Natural killer cell (primary cell): ENCODE data around the gene ICAM3. TPM values are rescaled to one million over a fixed set of nuclear protein-coding genes. Genes with fewer than 3 reads are reported as not detected.
"Not testable (repeated sequence)": the region's sequence is repeated elsewhere in the genome, so short reads cannot be mapped to it uniquely, and the experiment has no call there.

Experiments used
- ATAC-seq, 3 donors: fragments of 150-1000 bp in 2 of 3; fragments of 200-7000 bp in 1 of 3; cut with Tn5 transposase; 1 replicate in 1 of 3; 2 replicates in 2 of 3; pipeline ENCODE4 v1.10.0; 2021; ENCODE audit warnings: mild to moderate bottlenecking in 2 of 3, moderate library complexity in 2 of 3
- DNase-seq, 2 donors: peaks; one replicate each; pipeline versions ENCODE4 v3.0.0 to v3.0.0-alpha.2; 2013 to 2021; ENCODE audit warnings: mixed read lengths in 1 of 2
- H3K27ac ChIP-seq: one replicate; pipeline ENCODE4 v1.5.1; 2013; ENCODE audit warnings: mild to moderate bottlenecking, low read length
- H3K27me3 ChIP-seq: one replicate; pipeline ENCODE4 v1.6.1; 2013; ENCODE audit warnings: low read length; ENCODE audit not compliant: control insufficient read depth, insufficient read depth
- H3K36me3 ChIP-seq: one replicate; pipeline ENCODE4 v1.6.1; 2013; ENCODE audit warnings: low read length; ENCODE audit not compliant: control insufficient read depth, insufficient read depth
- H3K4me1 ChIP-seq: one replicate; pipeline ENCODE4 v1.6.1; 2013; ENCODE audit warnings: low read length; ENCODE audit not compliant: control insufficient read depth, insufficient read depth
- H3K4me3 ChIP-seq: one replicate; pipeline ENCODE4 v1.5.1; 2013; ENCODE audit warnings: low read length
- H3K9me3 ChIP-seq: one replicate; pipeline ENCODE4 v1.6.1; 2013; ENCODE audit warnings: low read length; ENCODE audit not compliant: control insufficient read depth, insufficient read depth
- H3K27ac Mint-ChIP-seq, 2 donors: one replicate each; pipeline ENCODE4 v1.8.0; 2022; ENCODE audit warnings: mild to moderate bottlenecking in 2 of 2, mixed read lengths in 2 of 2, moderate library complexity in 1 of 2
- H3K27me3 Mint-ChIP-seq, 2 donors: one replicate each; pipeline ENCODE4 v1.8.0; 2022; ENCODE audit warnings: low read depth in 2 of 2, mixed read lengths in 2 of 2
- H3K36me3 Mint-ChIP-seq: one replicate; pipeline ENCODE4 v1.8.0; 2022; ENCODE audit warnings: mixed read lengths
- H3K4me1 Mint-ChIP-seq, 2 donors: one replicate each; pipeline ENCODE4 v1.8.0; 2022; ENCODE audit warnings: mixed read lengths in 2 of 2
- H3K4me3 Mint-ChIP-seq: one replicate; pipeline ENCODE4 v1.8.0; 2022; ENCODE audit warnings: mild to moderate bottlenecking, moderate library complexity, mixed read lengths
- H3K9me3 Mint-ChIP-seq, 2 donors: one replicate each; pipeline ENCODE4 v1.8.0; 2022; ENCODE audit warnings: mixed read lengths in 2 of 2
- CTCF ChIP-seq: fragments of 200-600 bp; IDR thresholded peaks from one replicate; pipeline ENCODE4 v1.8.0; 2022; ENCODE audit warnings: antibody characterized with exemption
- WGBS: methylation state at CpG from one replicate; pipeline ENCODE4 v1.1.7; 2013; ENCODE audit warnings: missing lambda C conversion rate; ENCODE audit not compliant: insufficient coverage; 5-methylcytosine and 5-hydroxymethylcytosine counted together
- intact Hi-C: fragments of 100-400 bp; cut with micrococcal nuclease; formaldehyde crosslinking; loops from one replicate; pipeline ENCODE4 v1.14.2; 2022
- total RNA-seq, 4 donors: library from RNA; stranded (reverse); fragments of 120-200 nt in 1 of 4; gene quantifications; one replicate each; pipeline versions ENCODE4 v1.2.3 to v1.2.4, GENCODE V29; 2013 to 2022

Gene ICAM3
- total RNA-seq, 3 donors from 2014 or later (not counting 1 experiment from before 2014, with no cell fraction given), result 189 to 224 (median 199) TPM

GRCh38 chr19:10343495-10343894, 4.1 kb upstream of the ICAM3 start:
- H3K36me3 ChIP-seq, result no peaks in the 10 kb centered on the region
- no peaks in the 10 kb centered on the region for H3K9me3 ChIP-seq
- TF ChIP-seq CTCF, result no peak
- Mint-ChIP-seq H3K4me3 (no peak overlapping the region), H3K4me1 (peaks cover 11 to 20% of the 10 kb centered on the region in 2 donors), H3K36me3 (no peaks in the 10 kb centered on the region), H3K27me3 (no peaks in the 10 kb centered on the region), H3K27ac (no peak overlapping the region), H3K9me3 (no peaks in the 10 kb centered on the region)
- no peak overlapping the region for H3K4me3 ChIP-seq
- H3K27ac ChIP-seq, result no peak overlapping the region
- peaks cover 24% of the 10 kb centered on the region for H3K4me1 ChIP-seq
- H3K27me3 ChIP-seq, result no peaks in the 10 kb centered on the region
- WGBS, result 75% methylated on average over 1 of the region's 2 CpGs
- ATAC-seq, result no peak
- no peak for DNase-seq
- intact Hi-C loops, result no loop called here

GRCh38 chr19:10339977-10340376, 553 bp upstream of the ICAM3 start:
- Histone ChIP-seq H3K9me3 (no peaks in the 10 kb centered on the region), H3K4me3 (peak overlapping the region; percentile 87), H3K27ac (peak overlapping the region; percentile 80), H3K4me1 (peaks cover 34% of the 10 kb centered on the region), H3K36me3 (peaks cover 8% of the 10 kb centered on the region), H3K27me3 (no peaks in the 10 kb centered on the region)
- WGBS, result 76% methylated on average over 5 of the region's 5 CpGs
- Mint-ChIP-seq H3K36me3 (no peaks in the 10 kb centered on the region), H3K27ac (peak overlapping the region; percentile 82 to 92), H3K9me3 (no peaks in the 10 kb centered on the region), H3K4me3 (peak overlapping the region; percentile 95), H3K27me3 (no peaks in the 10 kb centered on the region), H3K4me1 (peaks cover 15 to 24% of the 10 kb centered on the region in 2 donors)
- peak in 1 of 2 donors; percentile 39 for DNase-seq
- intact Hi-C loops, result loop anchor here (2.0 kb wide), 1 partner anchor 71 kb away; no protein-coding TSS in a partner anchor
- no peak for TF ChIP-seq CTCF
- no peak for ATAC-seq

- H3K4me3 Mint-ChIP-seq, result peak overlapping the region; percentile 95
- DNase-seq (no peak), ATAC-seq (no peak)
- intact Hi-C loops, result loop anchor here (2.0 kb wide), 1 partner anchor 70 kb away; no protein-coding TSS in a partner anchor
- peak overlapping the region; percentile 87 for H3K4me3 ChIP-seq
- peaks cover 13% of the 10 kb centered on the region for H3K36me3 ChIP-seq
- peaks cover 40% of the 10 kb centered on the region for H3K4me1 ChIP-seq
- H3K9me3 Mint-ChIP-seq, result no peaks in the 10 kb centered on the region
- no peaks in the 10 kb centered on the region for H3K36me3 Mint-ChIP-seq
- peaks cover 15 to 28% of the 10 kb centered on the region in 2 donors for H3K4me1 Mint-ChIP-seq
- peak overlapping the region; percentile 82 to 92 for H3K27ac Mint-ChIP-seq
- H3K27me3 ChIP-seq, result no peaks in the 10 kb centered on the region
- 33% methylated on average over 6 of the region's 6 CpGs for WGBS
- peak overlapping the region; percentile 80 for H3K27ac ChIP-seq
- no peak for TF ChIP-seq CTCF
- H3K9me3 ChIP-seq, result no peaks in the 10 kb centered on the region
- no peaks in the 10 kb centered on the region for H3K27me3 Mint-ChIP-seq
Measured at GRCh38 chr19:10338940-10339339, 484 bp downstream of the ICAM3 start.

- H3K9me3 ChIP-seq, H3K9me3 Mint-ChIP-seq, H3K27ac Mint-ChIP-seq, DNase-seq, H3K27me3 Mint-ChIP-seq, H3K36me3 Mint-ChIP-seq, intact Hi-C loops, H3K27me3 ChIP-seq, ATAC-seq, H3K4me3 ChIP-seq, H3K27ac ChIP-seq: not testable (repeated sequence)
- peaks cover 57% of the 10 kb centered on the region for H3K4me1 ChIP-seq
- 98% methylated on average over 9 of the region's 9 CpGs for WGBS
- peaks cover 13% of the 10 kb centered on the region for H3K36me3 ChIP-seq
- H3K4me1 Mint-ChIP-seq, result peaks cover 15 to 45% of the 10 kb centered on the region in 2 donors
- peak overlapping the region; percentile 52 for H3K4me3 Mint-ChIP-seq
Measured at GRCh38 chr19:10336725-10337124, 2.7 kb downstream of the ICAM3 start.
